GM18508 (cell line): ENCODE data around the gene THSD1.
A peak's percentile ranks its signal among the peaks of the same experiment; 100 is the strongest.

Experiments used
- ATAC-seq: cut with Tn5 transposase; IDR thresholded peaks from one replicate; pipeline ENCODE4 v1.9.1; 2021; ENCODE audit warnings: moderate number of reproducible peaks; ENCODE audit not compliant: insufficient read depth, unreplicated experiment

The THSD1 gene, protein sequence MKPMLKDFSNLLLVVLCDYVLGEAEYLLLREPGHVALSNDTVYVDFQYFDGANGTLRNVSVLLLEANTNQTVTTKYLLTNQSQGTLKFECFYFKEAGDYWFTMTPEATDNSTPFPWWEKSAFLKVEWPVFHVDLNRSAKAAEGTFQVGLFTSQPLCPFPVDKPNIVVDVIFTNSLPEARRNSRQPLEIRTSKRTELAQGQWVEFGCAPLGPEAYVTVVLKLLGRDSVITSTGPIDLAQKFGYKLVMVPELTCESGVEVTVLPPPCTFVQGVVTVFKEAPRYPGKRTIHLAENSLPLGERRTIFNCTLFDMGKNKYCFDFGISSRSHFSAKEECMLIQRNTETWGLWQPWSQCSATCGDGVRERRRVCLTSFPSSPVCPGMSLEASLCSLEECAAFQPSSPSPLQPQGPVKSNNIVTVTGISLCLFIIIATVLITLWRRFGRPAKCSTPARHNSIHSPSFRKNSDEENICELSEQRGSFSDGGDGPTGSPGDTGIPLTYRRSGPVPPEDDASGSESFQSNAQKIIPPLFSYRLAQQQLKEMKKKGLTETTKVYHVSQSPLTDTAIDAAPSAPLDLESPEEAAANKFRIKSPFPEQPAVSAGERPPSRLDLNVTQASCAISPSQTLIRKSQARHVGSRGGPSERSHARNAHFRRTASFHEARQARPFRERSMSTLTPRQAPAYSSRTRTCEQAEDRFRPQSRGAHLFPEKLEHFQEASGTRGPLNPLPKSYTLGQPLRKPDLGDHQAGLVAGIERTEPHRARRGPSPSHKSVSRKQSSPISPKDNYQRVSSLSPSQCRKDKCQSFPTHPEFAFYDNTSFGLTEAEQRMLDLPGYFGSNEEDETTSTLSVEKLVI

DNA sequence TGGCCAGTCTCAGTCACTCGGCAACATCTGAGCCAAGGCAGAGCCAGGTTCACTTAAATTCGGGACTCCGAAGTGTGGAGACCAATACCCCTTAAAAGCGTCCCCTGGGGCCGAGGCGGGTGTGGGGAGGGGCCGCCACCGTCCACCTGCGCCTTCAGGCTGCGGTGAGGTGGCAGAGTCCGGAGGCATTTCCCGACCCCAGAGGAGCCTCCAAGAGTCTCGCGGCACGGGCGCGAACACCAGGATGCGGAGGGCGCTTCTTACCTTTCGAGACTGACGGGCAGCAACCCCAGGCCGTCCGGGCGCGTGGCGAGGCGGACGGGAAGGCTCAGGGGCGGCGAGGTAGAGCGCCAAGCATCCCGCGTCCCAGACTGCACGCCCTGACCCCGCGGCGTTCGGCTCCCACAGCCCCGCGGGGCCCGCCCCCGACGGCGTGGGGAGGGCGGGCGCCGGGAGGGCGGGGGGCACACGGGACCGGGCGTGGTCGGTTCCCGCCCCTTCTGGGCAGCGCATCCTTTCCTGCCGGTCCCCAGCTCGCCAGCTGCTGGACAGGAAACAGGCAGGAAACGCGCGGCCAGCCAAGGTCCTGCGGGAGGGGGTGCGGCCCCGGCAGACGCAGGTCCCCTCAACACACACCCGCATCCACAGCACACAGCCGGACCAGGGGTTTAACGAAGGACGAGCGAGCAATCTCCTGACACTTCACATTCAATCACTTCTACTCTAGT lies at the start of gene THSD1:
Gene THSD1 (minus strand): TSS at position 406 of the 728 bp plus-strand sequence. CDS start 3,572 bp downstream, outside the sequence.
- ATAC-seq = no peak

DNA sequence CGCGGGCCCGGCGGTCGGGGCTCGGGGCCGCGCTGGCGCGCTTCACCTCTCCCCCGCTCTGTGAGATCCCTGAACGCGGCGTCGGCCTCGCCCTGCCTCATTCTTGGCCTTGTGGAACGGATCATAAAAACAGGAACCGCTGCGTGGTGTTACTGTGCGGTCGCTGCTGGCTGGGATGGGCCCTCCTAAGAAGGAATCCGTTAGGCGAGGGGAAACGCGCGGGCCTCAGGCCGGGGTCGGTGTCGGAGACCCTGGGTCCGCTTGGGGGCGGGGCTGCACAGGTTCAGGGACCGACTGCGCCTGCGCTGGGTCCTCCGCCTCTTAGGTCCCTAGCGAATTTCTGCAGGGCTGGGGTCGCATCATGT lies 49.7 kb upstream of the THSD1 start:
- ATAC-seq = no peak

DNA sequence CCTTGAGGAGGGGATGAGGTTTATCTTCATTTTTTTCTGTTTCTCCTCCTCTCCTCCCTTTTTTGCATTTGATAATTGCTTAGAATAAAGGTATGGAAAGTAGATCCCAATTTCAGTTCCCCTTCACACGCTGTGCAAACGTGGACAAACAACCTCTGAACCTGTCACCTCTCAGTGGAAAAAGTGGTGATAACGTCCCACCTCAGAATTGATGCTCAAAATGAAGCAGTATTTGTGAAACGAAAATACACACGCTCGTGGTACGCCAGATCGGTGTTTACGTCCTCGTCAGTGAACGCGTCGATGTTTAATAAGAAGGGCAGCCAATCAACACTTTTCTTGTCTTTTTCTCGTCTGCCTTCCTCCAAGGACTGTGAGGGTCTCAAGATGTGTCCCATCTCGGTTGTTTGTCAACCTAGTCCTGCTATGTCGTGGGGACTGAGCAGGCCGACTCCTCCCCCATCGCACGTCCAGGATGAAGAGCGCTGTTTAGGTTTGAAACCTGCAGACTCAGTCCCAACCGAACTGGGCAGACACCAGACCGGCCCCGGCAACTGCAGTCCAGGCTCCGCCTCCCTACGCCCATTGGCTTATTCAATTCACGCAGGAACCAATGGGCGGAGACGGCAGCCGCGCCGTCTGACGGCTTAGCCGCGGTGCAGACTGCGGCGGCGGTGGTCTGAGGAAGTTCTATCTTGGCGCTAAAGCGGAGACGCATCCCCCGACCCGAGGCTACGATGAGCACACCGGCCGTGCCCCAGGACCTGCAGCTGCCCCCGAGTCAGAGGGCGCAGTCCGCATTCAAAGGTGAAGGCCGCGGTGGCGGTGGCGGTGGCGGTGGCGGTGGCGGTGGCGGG lies 49.1 kb upstream of the THSD1 start, which contains the start of gene CKAP2:
Gene CKAP2 (plus strand): TSS at position 659 of the 857 bp plus-strand sequence. CDS start 79 bp downstream, at position 738.
- peak; percentile 51 for ATAC-seq

DNA sequence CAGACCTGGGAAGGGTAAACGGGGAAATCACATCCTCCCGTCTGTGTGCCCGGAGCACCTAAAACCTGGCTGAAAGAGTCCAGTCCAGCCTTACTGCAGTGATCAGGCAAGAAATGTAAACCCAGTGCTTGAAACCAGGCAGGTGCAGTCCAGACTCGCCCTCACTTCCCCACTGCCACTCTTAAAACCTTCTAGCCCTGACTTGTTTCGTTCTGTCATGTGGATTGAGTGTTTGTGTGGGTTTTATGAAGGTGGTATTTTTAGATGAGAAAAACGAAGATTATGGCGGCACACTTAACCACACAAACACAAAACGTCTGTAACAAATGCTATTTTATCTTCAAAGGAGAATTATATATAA lies 48.5 kb upstream of the THSD1 start:
- ATAC-seq = peak; percentile 26

DNA sequence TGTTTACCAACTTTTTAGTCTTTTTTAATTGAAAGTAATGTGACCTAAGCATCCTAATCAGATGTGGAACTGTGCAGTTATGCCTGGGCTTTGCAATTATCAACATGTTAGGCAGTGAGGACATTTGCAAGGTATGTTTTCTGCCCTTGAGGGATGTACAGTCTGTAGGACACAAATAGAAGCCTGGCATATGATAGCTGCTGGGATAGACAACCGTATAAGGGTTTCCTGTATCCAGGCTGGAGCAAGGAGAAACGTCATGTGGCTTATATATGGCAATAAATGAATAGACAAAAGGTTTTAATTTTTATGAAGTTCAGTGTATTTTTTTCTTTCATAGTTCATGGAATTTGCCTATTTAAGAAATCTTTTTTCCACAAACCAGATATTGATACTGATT lies 46.5 kb upstream of the THSD1 start:
- ATAC-seq = no peak

DNA sequence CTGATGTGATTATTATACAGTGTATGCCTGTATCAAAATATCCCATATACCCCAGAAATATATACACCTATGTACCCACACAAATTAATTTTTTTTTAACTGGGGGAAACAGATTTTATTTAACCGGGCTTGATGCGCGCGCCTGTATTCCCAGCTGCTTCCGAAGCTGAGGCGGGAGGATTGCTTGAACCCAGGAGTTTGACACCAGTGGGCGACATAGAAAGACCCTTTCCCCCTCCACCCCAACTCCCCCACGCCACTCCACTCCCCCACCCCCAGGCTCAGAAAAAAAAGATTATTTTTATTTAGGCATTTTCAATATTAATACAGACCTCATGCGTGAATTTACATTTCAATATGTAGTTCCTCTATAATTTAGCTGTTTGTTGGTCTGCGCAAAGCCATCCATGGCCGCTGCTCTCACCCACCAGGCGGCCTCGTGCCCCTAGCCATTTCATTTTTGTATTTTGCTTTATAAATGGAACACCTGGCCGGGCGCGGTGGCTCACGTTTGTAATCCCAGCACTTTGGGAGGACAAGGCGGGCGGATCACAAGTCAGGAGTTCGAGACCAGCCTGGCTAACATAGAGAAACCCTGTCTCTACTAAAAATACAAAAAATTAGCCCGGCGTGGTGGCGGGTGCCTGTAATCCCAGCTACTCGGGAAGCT lies 45.3 kb upstream of the THSD1 start:
- no peak for ATAC-seq

DNA sequence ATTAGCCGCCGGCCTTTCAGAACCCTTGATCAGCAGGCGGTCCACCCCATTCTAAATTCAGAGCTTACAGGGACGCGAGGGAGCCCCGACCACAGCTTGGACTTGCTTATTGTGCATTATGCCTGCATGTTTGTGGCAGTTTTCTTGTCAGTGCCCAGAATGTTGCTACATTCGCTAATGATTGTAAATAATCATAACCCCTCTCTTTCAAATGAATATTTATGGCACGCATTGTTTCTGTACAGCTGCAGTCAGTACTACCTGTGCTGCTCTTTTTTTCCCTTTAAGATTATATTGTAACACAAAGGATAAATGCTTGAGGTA lies 44.8 kb upstream of the THSD1 start:
- ATAC-seq = no peak

DNA sequence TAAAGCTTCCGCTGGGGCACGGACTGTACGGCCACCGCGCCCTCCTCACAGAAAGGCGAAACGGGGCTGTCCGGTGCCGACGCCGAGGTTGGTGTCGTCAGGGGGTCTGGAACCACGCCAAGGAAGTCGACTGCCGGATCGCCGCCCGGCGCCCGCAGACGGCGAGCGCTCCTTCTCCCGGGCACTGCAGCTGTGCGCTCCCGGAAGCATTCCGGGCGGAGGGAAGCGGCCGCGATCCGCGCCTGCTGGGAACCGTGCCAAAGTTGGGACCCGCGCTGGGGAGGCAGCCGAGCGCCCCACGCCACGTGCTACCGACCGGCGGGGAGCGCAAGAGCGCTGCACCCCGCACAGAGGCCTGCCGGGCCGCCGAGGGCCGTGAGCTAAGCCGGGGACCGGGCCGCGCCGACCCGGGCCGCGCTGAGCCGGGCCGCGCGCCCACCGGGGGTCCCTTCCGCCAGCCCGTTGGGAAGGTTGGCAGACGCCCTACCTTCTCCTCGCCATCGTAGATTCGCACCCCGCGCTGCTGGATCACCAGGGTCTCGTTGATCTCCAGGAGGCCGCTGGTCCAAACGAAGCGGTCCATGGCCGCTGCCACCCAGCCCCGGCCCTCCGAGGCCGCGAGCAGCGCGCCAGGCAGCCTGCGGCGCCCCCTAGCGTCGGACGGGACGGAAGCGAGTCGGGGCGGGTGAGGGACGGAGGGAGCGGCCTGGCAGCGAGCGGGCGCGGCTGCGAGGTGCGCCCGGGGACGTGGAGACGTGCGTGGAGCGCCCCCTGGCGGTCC lies 44.2 kb upstream of the THSD1 start, which contains the start of gene VPS36:
Gene VPS36 (minus strand): TSS at position 623 of the 781 bp plus-strand sequence. CDS start 40 bp downstream, at position 583.
- ATAC-seq = peak; percentile 46

DNA sequence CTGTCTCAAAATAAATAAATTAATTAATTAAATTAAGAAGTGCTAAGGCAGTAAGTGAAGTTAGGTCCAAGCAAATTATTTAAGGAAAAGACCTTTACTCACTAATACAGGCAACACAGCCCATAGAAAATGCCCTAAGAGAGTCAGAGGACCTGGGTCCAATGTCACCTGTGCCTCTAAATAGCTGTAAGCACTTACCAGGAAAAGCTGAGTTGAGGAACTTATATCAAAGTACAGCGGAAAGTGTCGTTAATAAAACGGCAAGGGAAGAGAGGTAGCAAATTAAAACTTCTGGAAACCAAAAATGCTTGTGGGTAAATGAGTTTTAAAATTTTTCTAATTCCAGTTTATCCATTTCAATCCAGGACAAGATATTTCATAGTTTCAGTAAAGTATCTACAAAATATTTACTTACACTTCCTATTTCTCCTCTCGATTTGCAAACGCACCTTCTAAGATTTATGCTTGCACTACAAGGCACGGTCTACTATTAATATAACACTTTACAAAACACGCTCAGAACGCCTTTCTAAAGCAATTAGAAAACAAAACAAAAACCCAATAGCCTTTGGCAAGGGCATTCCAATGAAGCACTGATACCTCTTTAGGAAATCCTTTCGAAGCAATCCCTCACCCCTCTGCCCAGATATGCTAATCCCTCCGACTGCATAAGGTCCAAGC lies 43.5 kb upstream of the THSD1 start:
- no peak for ATAC-seq

DNA sequence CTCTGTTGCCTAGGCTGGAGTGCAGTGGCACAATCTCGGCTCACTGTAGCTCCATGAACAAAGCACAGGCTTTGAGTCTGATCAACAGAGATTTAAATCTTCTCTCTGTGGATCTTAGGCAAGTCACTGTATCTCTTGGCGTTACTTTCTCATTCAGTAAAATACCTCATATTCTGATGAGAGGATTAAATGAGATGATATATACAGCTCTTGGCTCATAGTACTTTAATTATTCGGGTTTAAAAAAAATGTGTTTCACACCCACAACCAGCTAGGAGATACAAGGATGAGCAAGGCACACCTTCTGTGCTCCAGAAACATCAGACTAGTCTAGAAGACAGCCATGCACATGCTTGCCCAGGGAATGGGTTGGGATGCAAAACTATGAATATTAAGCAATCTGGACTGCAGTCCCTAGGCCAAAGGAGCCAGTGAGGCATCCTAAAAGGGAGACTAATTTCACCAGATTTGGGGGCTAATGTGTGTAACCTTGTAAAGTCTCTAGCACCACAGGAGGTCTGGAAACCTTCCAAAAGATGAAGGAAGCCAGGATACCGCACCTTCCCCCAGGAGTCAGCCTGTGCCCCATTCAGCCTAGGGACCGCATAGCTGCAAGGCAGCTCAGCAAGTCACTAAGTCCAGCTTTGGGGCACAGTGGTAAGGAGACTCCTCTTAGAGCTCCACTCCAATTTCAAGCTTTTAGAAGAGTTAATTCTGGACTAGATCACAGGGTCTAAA lies 42.0 kb upstream of the THSD1 start:
- no peak for ATAC-seq

DNA sequence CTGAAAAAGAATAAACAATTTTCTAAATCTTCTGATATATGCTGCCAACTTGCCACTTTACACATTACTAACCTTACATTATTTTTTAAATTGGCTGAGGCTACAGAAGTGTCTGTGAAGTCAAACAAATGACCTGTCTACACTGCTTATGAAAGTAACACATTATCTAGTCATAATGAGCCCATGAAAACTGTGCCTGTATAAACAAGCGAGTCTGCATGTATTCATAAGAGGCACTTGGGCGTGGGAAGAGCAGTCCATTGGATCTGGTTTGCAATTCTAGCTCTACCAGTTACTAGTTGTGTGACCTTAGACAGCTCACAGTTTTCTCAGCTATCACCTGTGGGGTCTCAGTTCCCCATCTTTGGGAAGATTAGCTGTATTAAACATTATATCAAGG lies 41.4 kb upstream of the THSD1 start:
- no peak for ATAC-seq

DNA sequence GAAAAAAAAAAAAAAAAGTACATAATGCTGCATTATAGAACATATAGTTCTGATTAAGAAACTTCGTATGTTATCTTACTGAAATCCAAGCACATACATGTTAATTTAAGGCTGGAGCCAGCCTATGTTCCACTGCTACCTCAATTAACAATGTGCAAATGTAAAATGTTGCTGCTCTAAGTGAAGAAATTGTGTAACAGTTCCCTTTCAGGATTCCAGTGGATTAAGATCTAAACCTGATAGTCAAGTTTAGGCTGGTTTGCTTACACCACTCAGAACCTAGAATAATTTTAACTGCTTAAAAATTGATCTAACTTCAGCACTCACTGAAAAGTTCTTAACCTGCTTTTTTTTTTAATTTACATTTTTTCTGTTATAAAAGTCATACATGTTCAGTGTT lies 40.3 kb upstream of the THSD1 start:
- no peak for ATAC-seq

DNA sequence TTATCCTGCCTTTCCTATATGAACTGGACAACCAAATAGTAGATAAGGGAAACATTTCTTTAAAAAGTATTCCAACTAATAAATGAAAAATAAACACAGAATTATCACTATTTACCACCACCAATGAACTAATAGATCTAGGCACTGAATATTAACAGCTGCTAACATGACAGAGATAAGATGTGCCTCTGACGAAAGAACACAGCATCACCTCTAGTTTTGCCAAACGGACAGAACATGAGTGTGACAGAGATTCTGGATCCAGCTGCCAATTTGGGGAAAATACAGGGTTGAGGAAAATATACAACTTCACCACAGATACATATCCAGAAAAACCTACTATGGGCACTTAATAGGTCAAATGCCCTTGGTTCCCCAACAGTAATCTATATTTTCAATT lies 26.5 kb upstream of the THSD1 start:
- no peak for ATAC-seq

DNA sequence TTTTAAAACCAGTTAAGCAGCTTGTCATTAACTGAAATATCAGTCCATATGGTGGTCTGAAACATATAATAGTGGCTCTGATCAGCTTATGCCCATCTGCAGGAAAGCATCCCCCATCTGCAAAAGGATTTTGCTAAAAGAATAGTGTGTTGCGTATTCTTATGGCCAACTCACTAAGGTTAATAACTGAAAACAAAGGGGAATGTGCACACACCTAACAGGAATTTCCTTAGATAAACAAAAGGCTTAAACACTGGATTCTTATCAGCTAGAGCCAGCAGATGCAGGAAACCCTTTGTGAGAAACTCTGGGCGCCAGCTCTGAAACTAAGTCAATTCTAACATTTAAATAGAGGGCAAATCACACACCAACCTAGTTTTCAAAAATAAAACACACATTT lies 22.3 kb upstream of the THSD1 start:
- ATAC-seq = no peak

DNA sequence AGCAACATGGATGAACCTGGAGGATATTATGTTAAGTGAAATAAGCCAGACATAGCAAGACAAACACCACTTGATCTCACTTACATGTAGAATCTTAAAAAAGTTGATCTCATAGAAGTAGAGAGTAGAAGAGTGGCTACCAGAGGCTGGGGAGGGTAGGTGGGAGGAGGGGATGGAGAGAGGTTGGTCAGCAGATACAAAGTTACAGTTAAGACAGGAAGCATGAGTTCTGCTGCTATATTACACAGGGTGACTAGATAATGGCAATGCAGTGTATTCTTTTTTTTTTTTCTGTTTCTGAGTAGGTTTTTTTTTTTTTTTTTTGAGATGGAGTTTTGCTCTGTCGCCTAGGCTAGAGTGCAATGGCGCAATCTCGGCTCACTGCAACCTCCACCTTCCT lies 15.2 kb upstream of the THSD1 start:
- ATAC-seq = no peak

DNA sequence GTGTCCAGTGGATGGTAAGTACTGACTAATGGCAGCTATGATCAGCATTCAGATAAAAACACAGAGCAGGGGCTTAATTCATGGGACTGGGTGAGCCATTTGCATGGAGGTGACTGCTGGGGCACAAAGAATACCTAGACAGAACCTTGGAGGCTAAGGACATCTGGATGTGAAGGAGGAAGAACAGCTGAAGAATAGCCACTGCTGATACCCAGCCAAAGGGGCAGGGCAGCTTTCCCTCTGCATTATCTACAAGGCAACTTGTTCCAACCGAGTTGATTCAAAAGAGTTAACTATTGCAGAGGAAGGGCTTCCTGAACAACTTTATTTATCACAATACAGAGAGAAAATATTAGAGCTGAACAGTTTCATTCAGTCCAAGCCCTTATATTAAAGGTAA lies 13.1 kb upstream of the THSD1 start:
- ATAC-seq = no peak

DNA sequence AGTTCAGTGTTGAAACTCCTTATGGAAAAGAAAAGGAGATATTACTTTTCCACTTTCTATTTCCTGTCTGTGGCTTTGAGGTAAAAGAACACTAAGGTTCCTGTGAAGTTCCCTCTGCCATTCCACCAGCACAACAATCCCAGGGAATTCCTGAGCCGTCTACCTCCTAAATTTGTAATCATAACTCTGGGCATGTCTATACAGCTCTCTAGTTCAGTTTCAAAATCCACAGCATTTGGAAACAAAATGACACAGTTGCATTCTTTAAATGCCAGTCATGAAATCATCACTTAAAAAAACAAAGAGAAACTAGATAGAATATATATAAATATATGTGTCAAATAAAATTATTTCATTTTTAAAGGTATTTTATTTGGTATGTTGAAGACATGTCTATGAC lies 9.0 kb upstream of the THSD1 start:
- no peak for ATAC-seq
